Lung (tissue), 12 donors: ENCODE data around the gene SDHAF4. TPM values are rescaled to one million over a fixed set of nuclear protein-coding genes. Genes with fewer than 3 reads are reported as not detected.
A peak's percentile ranks its signal among the peaks of the same experiment; 100 is the strongest.

Experiments used
- ATAC-seq: fragments of 200-7000 bp; cut with Tn5 transposase; one replicate; pipeline ENCODE4 v1.9.1; 2020; ENCODE audit warnings: moderate number of reproducible peaks; ENCODE audit not compliant: insufficient read depth, low FRiP score
- DNase-seq, 3 donors: peaks; one replicate each; pipeline ENCODE4 v3.0.0-alpha.2; 2013 to 2017
- H3K27ac ChIP-seq, 2 donors: one replicate each; pipeline ENCODE4 v1.5.1; 2013; ENCODE audit warnings: mild to moderate bottlenecking in 2 of 2, moderate library complexity in 2 of 2, control low read depth in 1 of 2, inconsistent platforms in 1 of 2, low read depth in 1 of 2, low read length in 1 of 2
- H3K27me3 ChIP-seq, 3 donors: one replicate each; pipeline ENCODE4 v1.5.1; 2013; ENCODE audit warnings: low read length in 2 of 3; ENCODE audit not compliant: control insufficient read depth in 3 of 3, insufficient read depth in 3 of 3
- H3K36me3 ChIP-seq, 4 donors: one replicate each; pipeline ENCODE4 v1.5.1; 2013; ENCODE audit warnings: low read length in 4 of 4, mild to moderate bottlenecking in 1 of 4, moderate library complexity in 1 of 4; ENCODE audit not compliant: control insufficient read depth in 4 of 4, insufficient read depth in 4 of 4
- H3K4me1 ChIP-seq, 5 donors: one replicate each; pipeline ENCODE4 v1.5.1; 2013; ENCODE audit warnings: low read length in 5 of 5, mild to moderate bottlenecking in 2 of 5, moderate library complexity in 1 of 5; ENCODE audit not compliant: control insufficient read depth in 5 of 5, insufficient read depth in 5 of 5
- H3K4me3 ChIP-seq: one replicate; pipeline ENCODE4 v1.5.1; 2013; ENCODE audit warnings: mild to moderate bottlenecking, control low read depth, moderate library complexity
- H3K9ac ChIP-seq, 2 donors: one replicate each; pipeline ENCODE4 v1.5.1; 2013; ENCODE audit warnings: low read length in 2 of 2, control low read depth in 1 of 2; ENCODE audit not compliant: insufficient read depth in 1 of 2
- H3K9me3 ChIP-seq, 4 donors: one replicate each; pipeline ENCODE4 v1.5.1; 2013; ENCODE audit warnings: low read length in 3 of 4, mild to moderate bottlenecking in 1 of 4, moderate library complexity in 1 of 4; ENCODE audit not compliant: control insufficient read depth in 4 of 4, insufficient read depth in 3 of 4
- CTCF ChIP-seq: IDR thresholded peaks from 2 replicates; pipeline ENCODE4 v1.5.1; 2012; ENCODE audit warnings: mild to moderate bottlenecking; ENCODE audit errors: control extremely low read depth, extremely low read depth
- WGBS, 2 donors: extraction: QIAGEN DNeasy Blood & Tissue Kit; methylation state at CpG; one replicate each; pipeline ENCODE4 v1.1.7; 2013; 5-methylcytosine and 5-hydroxymethylcytosine counted together
- polyA plus RNA-seq, 2 donors: library from polyadenylated mRNA; stranded (reverse); fragments of 200-250 nt; gene quantifications; one replicate each; pipeline ENCODE4 v1.2.1, GENCODE V29; 2013
- total RNA-seq, 2 donors: library from RNA; depleted of rRNA in 1 of 2; stranded (reverse); fragments of >200 nt in 1 of 2; gene quantifications; one replicate each; pipeline ENCODE4 v1.2.1, GENCODE V29; 2014 to 2021
- donor health status: control.
- donor health status: control.
- donor health status: Bipolar disorder and iron deficiency.
- donor health status: healthy.
- donor health status: DM: yes; HTN: yes; CAD: no.

Gene SDHAF4
- total and polyA plus RNA-seq, 4 donors = 5.2 to 21.8 (median 12.6) TPM

DNA sequence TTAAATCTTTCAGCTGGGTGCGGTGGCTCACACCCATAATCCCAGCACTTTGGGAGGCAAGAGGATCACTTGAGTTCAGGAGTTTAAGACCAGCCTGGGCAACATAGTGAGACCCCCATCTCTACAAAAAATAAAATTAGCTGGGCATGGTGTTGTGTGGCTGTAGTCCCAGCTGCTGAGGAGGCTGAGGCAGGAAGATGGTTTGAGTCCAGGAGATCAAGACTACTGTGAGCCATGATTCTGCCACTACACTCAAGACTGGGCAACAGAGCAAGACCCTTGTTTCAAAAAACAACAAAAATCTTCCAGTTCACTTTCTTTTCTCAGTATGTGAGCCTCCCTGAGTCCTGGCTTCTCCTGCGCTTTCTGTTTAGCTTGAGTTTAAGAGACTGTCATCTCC lies 7.9 kb downstream of the SDHAF4 start:
- Histone ChIP-seq H3K4me3 (no peak overlapping the region), H3K27ac (no peak overlapping the region), H3K9ac (no peak overlapping the region), H3K36me3 (peaks cover 0 to 2% (median 0%) of the 10 kb centered on the region in 4 donors), H3K9me3 (no peaks in the 10 kb centered on the region), H3K27me3 (no peaks in the 10 kb centered on the region), H3K4me1 (peaks cover 0 to 4% (median 0%) of the 10 kb centered on the region in 5 donors)
- ATAC-seq = no peak
- WGBS, 2 donors = 100% methylated on average over 2 of the region's 2 CpGs
- DNase-seq = no peak
- no peak for TF ChIP-seq CTCF

GRCh38 chr6:70575899-70576495 lies 9.3 kb downstream of the SDHAF4 start:
- peak; percentile 41 for ATAC-seq
- WGBS, 2 donors = 59 to 68% methylated on average over 7 of the region's 7 CpGs

DNA sequence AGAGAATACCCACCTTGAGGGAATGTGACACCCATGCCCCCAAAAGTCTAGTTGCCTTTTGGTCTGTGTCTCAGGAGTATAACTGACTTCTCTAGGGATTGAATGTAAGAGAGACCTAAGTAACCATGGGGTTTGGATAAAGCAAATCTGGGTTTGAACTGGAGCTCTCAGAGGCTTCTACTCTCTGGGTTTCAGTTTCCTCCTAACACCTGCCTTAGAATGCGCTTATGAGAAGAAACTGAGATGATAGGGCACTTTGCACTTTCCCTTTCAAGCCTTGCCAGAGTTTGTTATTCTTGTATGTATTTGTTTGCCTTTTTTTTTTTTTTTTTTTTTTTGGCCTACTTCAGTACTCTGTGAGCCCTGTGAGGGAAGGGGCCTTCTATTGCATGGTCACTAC lies 19.4 kb downstream of the SDHAF4 start:
- Histone ChIP-seq H3K9ac (no peak overlapping the region), H3K4me1 (no peaks in the 10 kb centered on the region), H3K36me3 (peaks cover 3 to 17% (median 13%) of the 10 kb centered on the region in 4 donors), H3K4me3 (no peak overlapping the region), H3K27ac (no peak overlapping the region), H3K27me3 (no peaks in the 10 kb centered on the region), H3K9me3 (no peaks in the 10 kb centered on the region)
- no peak for ATAC-seq
- TF ChIP-seq CTCF = no peak
- no peak for DNase-seq
- 91 to 94% methylated on average over 1 of the region's 1 CpG for WGBS, 2 donors

More at GRCh38 chr6:70575899-70576495, 9.3 kb downstream of the SDHAF4 start:
- Histone ChIP-seq H3K9me3 (no peaks in the 10 kb centered on the region), H3K4me1 (peaks cover 0 to 4% (median 0%) of the 10 kb centered on the region in 5 donors), H3K36me3 (peaks cover 0 to 12% (median 2%) of the 10 kb centered on the region in 4 donors), H3K27me3 (no peaks in the 10 kb centered on the region), H3K9ac (peak overlapping the region in 1 of 2 donors; percentile 32), H3K27ac (no peak overlapping the region), H3K4me3 (no peak overlapping the region)
- TF ChIP-seq CTCF = no peak
- peak in 2 of 3 donors; percentile 20 to 54 for DNase-seq

DNA sequence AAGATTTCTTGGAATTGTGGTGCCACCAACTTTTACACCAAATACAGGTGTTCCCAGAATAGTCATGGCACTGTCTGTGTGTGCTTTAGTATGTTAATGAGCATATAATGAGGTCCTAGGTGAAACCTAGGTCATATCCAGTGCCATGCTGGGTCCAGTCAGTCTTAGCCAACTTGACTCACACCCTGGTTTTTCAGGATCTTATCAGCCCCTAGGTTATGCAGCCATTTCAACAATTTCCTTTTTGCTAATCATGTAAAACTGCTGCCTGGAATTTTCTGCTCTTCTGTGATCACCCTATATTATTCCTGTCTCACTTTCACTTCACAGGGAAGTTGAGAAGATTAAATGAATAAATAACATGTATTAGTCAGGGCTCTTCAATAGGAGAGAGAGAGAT lies 23.7 kb downstream of the SDHAF4 start:
- Histone ChIP-seq H3K4me3 (no peak overlapping the region), H3K27ac (no peak overlapping the region), H3K27me3 (no peaks in the 10 kb centered on the region), H3K9ac (no peak overlapping the region), H3K9me3 (no peaks in the 10 kb centered on the region), H3K4me1 (no peaks in the 10 kb centered on the region), H3K36me3 (peaks cover 2 to 7% (median 4%) of the 10 kb centered on the region in 4 donors)
- ATAC-seq = no peak
- no peak for TF ChIP-seq CTCF
- DNase-seq = no peak
